ENCODE measurements around the gene AKT1S1. TPM values are rescaled to one million over a fixed set of nuclear protein-coding genes. Genes with fewer than 3 reads are reported as not detected.

AKT1S1 gene
- total RNA-seq, 1 experiment from 2014 or later, result 12.8 TPM

DNA sequence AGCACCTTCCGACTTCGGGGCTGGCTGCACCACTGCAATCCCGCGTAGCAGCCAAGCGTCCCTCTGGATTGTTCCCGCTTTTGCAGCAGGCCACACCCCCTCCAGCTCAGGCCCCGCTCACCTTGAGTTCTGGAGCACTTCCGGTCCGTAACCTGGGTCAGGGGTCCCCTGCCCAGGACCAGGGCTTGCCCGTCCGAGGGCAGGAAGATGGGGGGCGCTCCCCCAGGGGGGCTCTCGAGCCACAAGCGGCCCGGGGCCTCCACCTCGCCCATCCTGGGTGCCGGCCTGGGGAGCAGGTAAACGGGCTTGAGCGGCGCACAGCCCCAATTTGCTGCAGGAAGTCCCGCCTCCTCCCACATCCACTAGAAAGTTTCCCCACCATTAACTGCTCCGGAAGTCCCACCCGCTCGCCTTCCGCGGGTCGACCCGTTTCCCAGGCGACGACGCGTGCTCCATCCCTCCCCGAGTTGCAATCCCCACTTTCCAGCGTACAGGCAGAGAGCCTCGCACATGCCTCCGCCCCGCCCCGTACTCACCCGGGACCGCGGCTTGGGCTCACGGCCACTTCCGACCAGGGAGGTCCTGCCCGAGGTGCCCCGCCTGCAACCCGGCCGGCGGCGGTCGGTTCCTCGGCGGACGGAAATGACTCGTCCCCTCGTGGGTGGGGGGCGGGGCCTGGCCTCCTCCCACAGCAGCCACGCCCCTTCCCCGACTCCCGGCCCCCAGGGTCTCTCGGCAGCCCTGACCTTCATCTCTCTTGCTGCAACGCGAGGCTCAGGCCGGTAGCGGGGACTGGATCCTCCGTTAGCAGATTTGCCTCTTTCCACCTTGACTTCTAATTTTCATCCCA is 10.0 kb downstream of the AKT1S1 start, which contains the start of gene PNKP:
PNKP (minus strand) TSS at position 644 of the 850 bp plus-strand sequence; CDS start at position 272, 372 bp downstream.
- peak; percentile 96 for DNase-seq (ENCODE audit: low spot score)

DNA sequence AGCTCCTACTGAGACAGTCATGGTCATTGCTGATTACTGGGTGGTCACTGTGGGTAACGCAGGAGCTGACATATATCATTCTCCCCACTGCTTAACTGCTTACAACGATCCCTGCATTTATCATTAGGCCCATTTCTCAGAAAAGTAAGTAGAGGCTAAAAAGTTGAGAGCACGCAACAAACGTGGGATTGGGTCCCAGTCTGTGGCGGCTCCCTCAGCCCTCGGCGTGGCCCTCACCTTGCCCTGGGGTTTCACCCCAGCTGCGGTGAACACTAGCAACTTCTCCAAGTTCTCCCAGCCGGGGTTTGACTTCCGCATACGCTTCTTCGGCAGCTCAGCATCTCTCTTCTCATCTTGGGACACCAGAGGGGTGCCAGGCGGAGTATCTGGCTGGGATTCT is 12.3 kb downstream of the AKT1S1 start:
- no peak for DNase-seq (ENCODE audit: low spot score)

- no peak for DNase-seq (ENCODE audit: low spot score)
Observed at GRCh38 chr19:49863935-49864320, 13.2 kb downstream of the AKT1S1 start.

DNA sequence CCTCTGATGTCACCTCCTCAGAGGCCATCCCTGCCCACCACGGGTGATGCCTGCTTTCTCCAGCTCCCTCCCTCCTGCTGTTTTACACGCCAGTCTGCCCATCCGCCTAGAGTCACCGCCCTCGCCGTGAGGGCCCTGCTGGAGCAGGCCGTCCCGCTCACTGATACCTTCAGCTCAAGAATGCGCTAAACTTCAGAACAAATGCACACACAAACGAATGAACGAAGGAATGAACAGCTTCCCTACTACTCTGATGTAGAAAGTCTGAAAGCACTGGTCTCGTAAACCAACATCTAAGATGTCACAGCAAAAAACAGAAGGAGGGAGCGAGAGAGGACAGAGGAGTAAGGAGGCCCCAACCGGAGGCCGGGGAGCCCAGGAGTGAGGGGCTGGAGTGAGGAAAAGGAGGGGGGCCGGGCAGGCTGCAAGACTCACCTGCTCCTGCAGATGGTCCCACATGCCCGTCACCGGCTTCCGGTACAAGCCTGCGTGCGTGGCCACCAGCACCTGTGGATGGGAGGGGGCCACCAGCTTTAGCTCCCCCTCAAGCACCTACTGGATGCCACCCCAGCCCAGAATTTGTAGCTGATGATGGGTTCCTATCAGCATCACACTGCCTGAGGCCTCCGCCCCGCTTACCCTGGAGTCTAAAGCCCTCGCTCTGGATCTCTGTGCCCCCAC is 13.8 kb downstream of the AKT1S1 start:
- DNase-seq (ENCODE audit: low spot score), result no peak

DNA sequence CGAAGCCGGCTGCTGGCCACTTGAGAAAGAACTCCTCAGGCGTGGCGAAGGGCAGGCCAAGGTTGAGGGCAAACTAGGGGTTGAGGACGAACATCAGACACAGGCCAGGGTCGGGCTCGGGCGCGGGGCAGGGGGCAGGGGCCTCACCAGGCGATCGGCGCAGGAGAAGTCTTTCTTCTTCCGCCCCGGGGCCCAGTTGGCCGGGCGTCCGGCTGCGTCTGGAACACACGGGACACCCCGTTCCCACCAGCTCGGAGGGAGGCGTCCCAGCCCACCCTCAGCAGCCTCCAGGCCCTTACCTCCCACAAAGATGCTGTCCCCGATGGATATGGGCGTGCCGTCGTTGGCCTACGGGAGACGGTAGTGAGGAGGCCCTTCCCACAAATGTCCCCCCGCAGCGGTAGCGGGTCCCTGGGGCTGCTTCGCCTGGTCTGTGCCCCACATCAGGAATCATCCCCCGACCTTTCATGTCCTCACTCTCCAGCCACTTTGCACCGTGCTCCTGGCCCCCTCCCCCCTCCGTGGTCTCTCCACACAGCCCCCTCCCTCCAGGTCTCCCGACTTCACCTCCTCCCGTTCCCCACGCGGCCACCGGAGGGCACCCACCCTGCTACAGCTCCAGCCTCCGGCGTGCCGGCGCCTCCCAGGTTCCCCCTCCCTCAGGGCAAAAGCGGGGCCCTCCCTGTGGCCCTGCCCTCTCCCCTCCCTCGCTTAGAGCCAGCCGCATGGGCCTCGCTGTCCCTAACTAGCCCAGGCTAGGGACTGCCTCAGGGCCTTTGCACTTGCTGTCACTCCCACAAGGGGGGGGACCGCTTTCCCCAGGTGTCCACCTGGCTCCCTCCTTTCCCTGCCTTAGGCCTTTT is 14.5 kb downstream of the AKT1S1 start:
- no peak for DNase-seq (ENCODE audit: low spot score)

- DNase-seq (ENCODE audit: low spot score), result no peak
Observed at GRCh38 chr19:49861541-49862378, 15.4 kb downstream of the AKT1S1 start.

DNA sequence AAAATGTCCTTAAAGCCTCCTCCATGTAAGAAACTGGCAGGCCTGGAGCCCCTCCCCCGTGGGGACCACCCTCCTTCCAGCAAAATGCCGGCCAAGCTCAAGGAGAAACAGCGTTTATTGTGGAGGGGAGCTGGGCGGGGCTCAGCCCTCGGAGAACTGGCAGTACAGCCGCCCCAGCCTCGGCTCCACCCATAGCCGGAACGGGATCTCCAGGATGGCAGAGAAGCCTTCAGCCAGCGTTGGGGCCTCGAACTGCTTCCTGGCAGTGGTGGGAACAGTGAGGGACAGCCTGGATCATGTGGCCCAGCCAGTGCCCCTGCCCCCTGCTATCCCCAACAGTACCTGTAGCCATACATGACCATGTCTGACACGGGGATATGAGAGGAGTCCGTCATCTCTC is 16.0 kb downstream of the AKT1S1 start:
- no peak for DNase-seq (ENCODE audit: low spot score)

GRCh38 chr19:49860336-49861102 is 16.6 kb downstream of the AKT1S1 start:
- no peak for DNase-seq (ENCODE audit: low spot score)

- DNase-seq (ENCODE audit: low spot score), result no peak
Observed at GRCh38 chr19:49859682-49860335, 17.3 kb downstream of the AKT1S1 start.

DNA sequence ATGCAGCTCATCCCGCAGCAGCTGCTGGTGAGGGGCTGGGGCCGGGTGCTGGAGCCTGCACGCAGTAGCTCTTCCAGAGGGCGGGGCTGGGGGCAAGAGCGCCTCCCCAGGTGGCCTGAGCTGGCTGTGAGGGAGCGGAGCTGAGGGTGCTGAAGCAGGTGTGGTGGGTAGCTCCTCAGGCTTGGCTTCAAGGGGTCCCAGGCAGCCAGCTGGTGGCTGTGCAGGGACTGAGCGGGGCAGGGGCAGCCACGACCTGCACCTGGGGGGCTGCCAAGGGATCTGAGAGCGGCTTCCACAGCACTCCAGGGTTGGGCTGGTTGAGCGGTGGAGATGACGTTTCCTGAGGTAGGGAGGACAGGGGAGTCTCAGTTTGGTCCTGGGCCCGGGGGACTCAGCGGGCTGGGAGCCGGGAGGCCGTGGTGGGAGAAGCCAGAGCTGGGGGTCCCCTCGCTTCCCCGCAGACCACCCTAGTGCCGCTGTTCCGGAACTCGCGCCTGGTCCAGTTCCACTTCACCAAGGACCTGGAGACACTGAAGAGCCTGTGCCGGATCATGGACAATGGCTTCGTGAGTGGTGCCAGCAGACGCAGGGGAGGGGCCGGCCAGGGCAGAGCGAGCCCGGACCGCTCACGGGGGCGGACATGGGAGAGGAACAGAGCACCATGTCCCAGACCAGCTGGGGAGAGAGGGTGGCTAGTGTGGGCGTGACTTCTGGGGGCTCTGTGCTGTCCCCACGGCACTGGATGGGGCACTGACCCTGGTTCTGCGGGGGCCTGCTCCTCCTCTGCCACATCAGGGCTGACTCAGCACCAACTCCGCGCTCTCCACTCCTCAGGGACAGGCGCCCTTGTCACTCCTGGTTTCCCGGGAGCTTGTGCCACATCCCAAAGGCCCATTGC is 18.8 kb downstream of the AKT1S1 start:
- no peak for DNase-seq (ENCODE audit: low spot score)

- DNase-seq (ENCODE audit: low spot score), result no peak
Observed at GRCh38 chr19:49857838-49858087, 19.4 kb downstream of the AKT1S1 start.

DNA sequence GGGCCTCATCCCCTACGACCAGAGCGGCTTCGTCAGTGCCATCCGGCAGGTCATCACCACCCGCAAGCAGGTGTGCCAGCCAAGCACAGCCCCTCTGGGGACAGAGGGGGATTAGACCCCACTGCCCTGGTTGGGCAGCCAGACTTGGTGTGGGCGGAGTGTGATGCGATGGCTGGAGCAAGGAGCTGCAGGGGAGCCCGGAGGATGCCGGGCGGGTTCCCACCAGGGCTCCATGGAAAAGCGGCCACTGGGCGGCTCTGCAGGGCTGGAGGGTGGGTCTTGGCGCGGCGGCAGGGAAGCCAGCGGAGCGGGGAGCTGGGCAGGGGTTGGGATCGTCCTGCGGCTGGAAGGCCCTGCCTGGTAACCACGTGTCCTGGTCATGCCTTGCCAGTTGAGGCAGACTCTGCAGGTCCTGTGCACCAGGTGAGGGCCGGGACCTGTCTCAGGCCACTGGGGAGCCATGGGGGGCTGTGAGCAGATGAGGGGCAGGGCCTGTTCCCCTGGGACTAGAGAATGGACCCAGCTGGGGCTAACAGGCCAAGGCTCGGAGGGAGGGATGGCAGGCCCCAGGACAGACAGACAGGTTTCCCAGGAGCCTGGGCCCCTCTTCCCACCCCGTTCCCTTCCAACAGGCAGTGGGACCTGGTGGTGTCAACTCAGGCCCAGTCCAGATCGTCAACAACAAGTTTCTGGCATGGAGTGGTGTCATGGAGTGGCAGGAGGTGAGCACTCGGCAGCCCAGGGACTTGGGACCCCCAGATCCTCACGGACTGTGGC is 19.9 kb downstream of the AKT1S1 start:
- no peak for DNase-seq (ENCODE audit: low spot score)

- no peak for DNase-seq (ENCODE audit: low spot score)
Observed at GRCh38 chr19:49856574-49857021, 20.6 kb downstream of the AKT1S1 start.

GRCh38 chr19:49855676-49856573 is 21.2 kb downstream of the AKT1S1 start:
- no peak for DNase-seq (ENCODE audit: low spot score)

DNA sequence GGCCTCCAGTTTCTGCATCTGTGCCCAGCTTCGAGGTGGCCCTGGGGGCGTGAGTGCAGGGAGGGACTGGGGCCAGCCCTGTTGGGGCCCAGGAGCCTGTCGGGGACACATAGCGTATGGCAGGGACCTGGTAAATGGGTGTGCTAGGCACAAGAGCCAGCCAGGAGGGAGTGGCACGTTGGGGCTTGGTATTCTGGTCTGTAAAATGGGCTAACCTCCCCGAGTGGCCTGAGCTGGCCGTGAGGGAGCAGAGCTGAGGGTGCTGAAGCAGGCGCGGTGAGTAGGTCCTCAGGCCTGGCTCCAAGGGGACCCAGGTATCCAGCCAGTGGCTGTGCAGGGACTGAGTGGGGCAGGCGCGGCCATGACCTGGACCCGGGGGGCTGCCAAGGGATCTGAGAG is 21.9 kb downstream of the AKT1S1 start:
- no peak for DNase-seq (ENCODE audit: low spot score)

DNA sequence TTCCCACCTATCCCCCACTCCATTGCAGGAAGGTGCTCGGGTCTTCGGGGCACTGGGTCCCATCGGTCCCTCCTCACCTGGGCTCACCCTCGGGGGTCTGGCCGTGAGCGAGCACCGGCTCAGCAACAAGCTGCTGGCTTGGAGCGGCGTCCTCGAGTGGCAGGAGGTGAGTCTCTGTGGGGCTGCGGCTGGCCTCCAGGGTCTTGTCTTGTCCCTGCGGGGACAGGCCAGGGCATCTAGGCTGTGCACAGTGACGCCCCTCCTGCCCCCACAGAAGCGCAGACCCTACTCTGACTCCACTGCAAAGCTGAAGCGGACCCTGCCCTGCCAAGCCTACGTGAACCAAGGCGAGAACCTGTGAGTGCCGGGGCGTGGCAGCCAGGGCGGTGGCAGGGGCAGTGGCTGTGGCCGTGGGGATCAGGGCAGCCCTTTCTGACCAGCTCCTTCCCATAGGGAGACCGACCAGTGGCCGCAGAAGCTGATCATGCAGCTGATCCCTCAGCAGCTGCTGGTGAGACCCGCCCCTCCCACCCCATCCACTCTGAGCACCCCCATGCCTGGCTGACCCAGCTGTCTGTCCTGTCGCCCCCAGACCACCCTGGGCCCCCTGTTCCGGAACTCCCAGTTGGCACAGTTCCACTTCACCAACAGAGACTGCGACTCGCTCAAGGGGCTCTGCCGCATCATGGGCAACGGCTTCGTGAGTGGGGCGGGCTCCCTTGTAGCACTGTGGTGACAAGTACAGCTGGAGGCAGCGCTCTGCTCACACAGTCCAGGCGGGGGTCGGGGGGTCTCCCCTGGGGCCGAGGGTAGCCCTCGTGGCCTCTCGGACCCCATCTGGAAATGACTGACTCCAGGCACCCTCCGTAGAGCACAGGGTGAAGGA is 22.5 kb downstream of the AKT1S1 start:
- no peak for DNase-seq (ENCODE audit: low spot score)
